K562 (cell line): Measurements from ENCODE around the gene CS. TPM values are rescaled to one million over a fixed set of nuclear protein-coding genes. Genes with fewer than 3 reads are reported as not detected.
A peak's percentile ranks its signal among the peaks of the same experiment; 100 is the strongest.

Experiments
- ELF2 ChIP-seq: fragments of 250-450 bp; sonication (Bioruptor Pico); IDR thresholded peaks from 2 replicates; pipeline ENCODE4 v1.5.0; 2021; ENCODE audit warnings: mild to moderate bottlenecking
- ESRRA ChIP-seq: fragments of 450-650 bp; IDR thresholded peaks from 2 replicates; pipeline ENCODE4 v1.6.1; 2014; ENCODE audit warnings: low read depth, mild to moderate bottlenecking, moderate library complexity, borderline replicate concordance
- FOS ChIP-seq: IDR thresholded peaks from 3 replicates; pipeline ENCODE4 v1.6.1; 2011; ENCODE audit not compliant: insufficient read length; ENCODE audit errors: extremely low read depth
- NEUROD1 ChIP-seq: fragments of 150-350 bp; IDR thresholded peaks from 2 replicates; pipeline ENCODE4 v1.6.1; 2014; ENCODE audit warnings: borderline replicate concordance, low read length, low read depth; ENCODE audit not compliant: partially characterized antibody
- POLR2H ChIP-seq: IDR thresholded peaks from 2 replicates; pipeline ENCODE4 v1.6.1; 2016; ENCODE audit warnings: missing genetic modification characterization, low read depth, mild to moderate bottlenecking, control low read depth, missing compliant biosample characterization, moderate library complexity
- RBFOX2 ChIP-seq: fragments of 200-400 bp; formaldehyde crosslinking; IDR thresholded peaks from 2 replicates; pipeline ENCODE4 v1.6.1; 2017; ENCODE audit warnings: low read depth, mild to moderate bottlenecking, low read length, moderate library complexity
- ZFP30 ChIP-seq: fragments of 250-450 bp; sonication (Bioruptor Pico); IDR thresholded peaks from 2 replicates; pipeline ENCODE4 v1.8.0; 2022; ENCODE audit warnings: moderate library complexity, mild to moderate bottlenecking, inconsistent platforms, borderline replicate concordance
- ZNF57 ChIP-seq: fragments of 450-650 bp; formaldehyde crosslinking; IDR thresholded peaks from 2 replicates; pipeline ENCODE4 v1.4.0; 2020; ENCODE audit warnings: mild to moderate bottlenecking, moderate library complexity
- ZNF707 ChIP-seq: fragments of 250-450 bp; sonication (Bioruptor Pico); conservative IDR thresholded peaks from 2 replicates; pipeline ENCODE4 v1.8.0; 2022; ENCODE audit warnings: inconsistent platforms, mild to moderate bottlenecking, moderate library complexity
- polyA plus RNA-seq, 8 experiments: library from polyadenylated mRNA; depleted of rRNA in 4 of 8; stranded (reverse) in 5 of 8; unstranded in 3 of 8; fragments of >200 nt; fragmentation: Nextera tagmentation in 2 of 8; fragmentation: Illumina TruSeq in 1 of 8; extraction: Ambion mirVana in 2 of 8; extraction: Trizol in 1 of 8; gene quantifications; 2 replicates each; pipeline versions ENCODE4 v1.2.1 to v1.2.3, GENCODE V29; 2011 to 2014; ENCODE audit warnings: inconsistent platforms in 1 of 8, missing spikeins in 1 of 8
- total RNA-seq, 7 experiments: library from RNA; depleted of rRNA in 6 of 7; stranded (reverse); fragments of >200 nt in 6 of 7; fragmentation: Illumina TruSeq in 2 of 7; extraction: Trizol in 2 of 7; gene quantifications; 2 replicates each; pipeline versions ENCODE4 v1.2.1 to v1.2.3, GENCODE V29; 2011 to 2021; ENCODE audit warnings: low replicate concordance in 1 of 7
- TF ChIP-seq, protein P1 (sequence below): sonication (generic); formaldehyde crosslinking; IDR thresholded peaks from 2 replicates; pipeline ENCODE4 v1.8.0; 2023; ENCODE audit warnings: missing genetic modification reagents, mild to moderate bottlenecking, borderline replicate concordance
- TF ChIP-seq, protein P2 (sequence below): fragments of 450-650 bp; IDR thresholded peaks from 2 replicates; pipeline ENCODE4 v1.6.1; 2017; ENCODE audit warnings: antibody characterized with exemption, mild to moderate bottlenecking

CS gene
- total and polyA plus RNA-seq, 9 of the 15 experiments (the other 6 are each of a cell fraction or from before 2014, with no cell fraction given), result 99.9 to 390 (median 149) TPM

DNA sequence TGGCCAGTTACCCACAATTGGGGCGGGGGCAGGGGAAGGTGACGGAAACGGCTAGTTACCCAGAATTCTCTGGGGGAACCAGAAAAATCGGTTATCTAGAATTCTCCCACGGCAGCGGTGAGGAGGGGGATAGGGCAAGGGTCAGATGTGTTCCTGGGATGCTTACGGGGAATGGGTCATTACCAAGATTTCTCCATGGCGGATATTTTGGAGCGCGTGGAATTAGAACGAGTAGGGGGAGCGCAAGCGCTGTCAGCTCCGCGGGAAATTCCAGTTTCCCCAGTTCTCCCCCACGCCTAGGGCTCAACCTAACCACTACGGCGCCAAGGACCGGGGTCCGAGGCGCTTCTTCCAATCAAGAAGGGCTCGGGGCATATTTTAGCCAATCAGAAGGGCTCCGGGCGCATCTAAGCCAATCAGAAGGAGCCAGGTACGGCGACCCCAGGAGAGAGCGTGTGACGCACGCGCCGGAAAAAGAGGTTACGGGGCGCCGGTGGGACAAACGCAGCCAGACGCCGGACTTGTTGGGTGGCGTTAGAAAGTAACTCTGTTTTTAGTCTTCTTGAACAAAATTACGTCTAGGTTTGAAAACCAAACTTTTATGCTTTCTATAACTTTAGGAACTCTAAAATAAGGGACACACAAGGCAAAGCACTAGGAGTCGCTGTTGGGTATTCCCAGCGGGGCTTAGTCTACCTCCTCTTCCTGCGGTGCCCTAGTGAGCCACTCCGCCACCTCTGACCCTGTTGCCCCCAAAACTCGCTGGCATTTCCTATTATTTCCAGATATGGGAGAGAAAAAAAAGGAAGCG lies 33.8 kb upstream of the CS start, which contains the start of gene PAN2 (continued):
- TF ChIP-seq, protein P1, sequence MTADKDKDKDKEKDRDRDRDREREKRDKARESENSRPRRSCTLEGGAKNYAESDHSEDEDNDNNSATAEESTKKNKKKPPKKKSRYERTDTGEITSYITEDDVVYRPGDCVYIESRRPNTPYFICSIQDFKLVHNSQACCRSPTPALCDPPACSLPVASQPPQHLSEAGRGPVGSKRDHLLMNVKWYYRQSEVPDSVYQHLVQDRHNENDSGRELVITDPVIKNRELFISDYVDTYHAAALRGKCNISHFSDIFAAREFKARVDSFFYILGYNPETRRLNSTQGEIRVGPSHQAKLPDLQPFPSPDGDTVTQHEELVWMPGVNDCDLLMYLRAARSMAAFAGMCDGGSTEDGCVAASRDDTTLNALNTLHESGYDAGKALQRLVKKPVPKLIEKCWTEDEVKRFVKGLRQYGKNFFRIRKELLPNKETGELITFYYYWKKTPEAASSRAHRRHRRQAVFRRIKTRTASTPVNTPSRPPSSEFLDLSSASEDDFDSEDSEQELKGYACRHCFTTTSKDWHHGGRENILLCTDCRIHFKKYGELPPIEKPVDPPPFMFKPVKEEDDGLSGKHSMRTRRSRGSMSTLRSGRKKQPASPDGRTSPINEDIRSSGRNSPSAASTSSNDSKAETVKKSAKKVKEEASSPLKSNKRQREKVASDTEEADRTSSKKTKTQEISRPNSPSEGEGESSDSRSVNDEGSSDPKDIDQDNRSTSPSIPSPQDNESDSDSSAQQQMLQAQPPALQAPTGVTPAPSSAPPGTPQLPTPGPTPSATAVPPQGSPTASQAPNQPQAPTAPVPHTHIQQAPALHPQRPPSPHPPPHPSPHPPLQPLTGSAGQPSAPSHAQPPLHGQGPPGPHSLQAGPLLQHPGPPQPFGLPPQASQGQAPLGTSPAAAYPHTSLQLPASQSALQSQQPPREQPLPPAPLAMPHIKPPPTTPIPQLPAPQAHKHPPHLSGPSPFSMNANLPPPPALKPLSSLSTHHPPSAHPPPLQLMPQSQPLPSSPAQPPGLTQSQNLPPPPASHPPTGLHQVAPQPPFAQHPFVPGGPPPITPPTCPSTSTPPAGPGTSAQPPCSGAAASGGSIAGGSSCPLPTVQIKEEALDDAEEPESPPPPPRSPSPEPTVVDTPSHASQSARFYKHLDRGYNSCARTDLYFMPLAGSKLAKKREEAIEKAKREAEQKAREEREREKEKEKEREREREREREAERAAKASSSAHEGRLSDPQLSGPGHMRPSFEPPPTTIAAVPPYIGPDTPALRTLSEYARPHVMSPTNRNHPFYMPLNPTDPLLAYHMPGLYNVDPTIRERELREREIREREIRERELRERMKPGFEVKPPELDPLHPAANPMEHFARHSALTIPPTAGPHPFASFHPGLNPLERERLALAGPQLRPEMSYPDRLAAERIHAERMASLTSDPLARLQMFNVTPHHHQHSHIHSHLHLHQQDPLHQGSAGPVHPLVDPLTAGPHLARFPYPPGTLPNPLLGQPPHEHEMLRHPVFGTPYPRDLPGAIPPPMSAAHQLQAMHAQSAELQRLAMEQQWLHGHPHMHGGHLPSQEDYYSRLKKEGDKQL (CRISPR knock-in tag), result no peak
- TF ChIP-seq FOS (peak; percentile 97), ZNF57 (CRISPR knock-in tag) (no peak), RBFOX2 (peak; percentile 97), ESRRA (peak; percentile 58; the same call in 1 of the 2 replicates), ELF2 (no peak), POLR2H (tag) (peak; percentile 97), ZFP30 (CRISPR knock-in tag) (no peak), ZNF707 (CRISPR knock-in tag) (no peak; the same call in 1 of the 2 replicates), NEUROD1 (peak; percentile 91)
- TF ChIP-seq, protein P2, sequence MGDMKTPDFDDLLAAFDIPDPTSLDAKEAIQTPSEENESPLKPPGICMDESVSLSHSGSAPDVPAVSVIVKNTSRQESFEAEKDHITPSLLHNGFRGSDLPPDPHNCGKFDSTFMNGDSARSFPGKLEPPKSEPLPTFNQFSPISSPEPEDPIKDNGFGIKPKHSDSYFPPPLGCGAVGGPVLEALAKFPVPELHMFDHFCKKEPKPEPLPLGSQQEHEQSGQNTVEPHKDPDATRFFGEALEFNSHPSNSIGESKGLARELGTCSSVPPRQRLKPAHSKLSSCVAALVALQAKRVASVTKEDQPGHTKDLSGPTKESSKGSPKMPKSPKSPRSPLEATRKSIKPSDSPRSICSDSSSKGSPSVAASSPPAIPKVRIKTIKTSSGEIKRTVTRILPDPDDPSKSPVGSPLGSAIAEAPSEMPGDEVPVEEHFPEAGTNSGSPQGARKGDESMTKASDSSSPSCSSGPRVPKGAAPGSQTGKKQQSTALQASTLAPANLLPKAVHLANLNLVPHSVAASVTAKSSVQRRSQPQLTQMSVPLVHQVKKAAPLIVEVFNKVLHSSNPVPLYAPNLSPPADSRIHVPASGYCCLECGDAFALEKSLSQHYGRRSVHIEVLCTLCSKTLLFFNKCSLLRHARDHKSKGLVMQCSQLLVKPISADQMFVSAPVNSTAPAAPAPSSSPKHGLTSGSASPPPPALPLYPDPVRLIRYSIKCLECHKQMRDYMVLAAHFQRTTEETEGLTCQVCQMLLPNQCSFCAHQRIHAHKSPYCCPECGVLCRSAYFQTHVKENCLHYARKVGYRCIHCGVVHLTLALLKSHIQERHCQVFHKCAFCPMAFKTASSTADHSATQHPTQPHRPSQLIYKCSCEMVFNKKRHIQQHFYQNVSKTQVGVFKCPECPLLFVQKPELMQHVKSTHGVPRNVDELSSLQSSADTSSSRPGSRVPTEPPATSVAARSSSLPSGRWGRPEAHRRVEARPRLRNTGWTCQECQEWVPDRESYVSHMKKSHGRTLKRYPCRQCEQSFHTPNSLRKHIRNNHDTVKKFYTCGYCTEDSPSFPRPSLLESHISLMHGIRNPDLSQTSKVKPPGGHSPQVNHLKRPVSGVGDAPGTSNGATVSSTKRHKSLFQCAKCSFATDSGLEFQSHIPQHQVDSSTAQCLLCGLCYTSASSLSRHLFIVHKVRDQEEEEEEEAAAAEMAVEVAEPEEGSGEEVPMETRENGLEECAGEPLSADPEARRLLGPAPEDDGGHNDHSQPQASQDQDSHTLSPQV, result peak; percentile 90
